ENCODE measurements around the gene CEP72. TPM values are rescaled to one million over a fixed set of nuclear protein-coding genes. Genes with fewer than 3 reads are reported as not detected.

CEP72 gene
- polyA plus RNA-seq, 1 donor (not counting 4 experiments of a cell fraction or from before 2014, with no cell fraction given), result 4.5 TPM

- FAIRE-seq, result no peak
- no peak for DNase-seq (ENCODE audit: low read depth, low spot score)
Measured at GRCh38 chr5:589173-589572, 23.0 kb upstream of the CEP72 start.

GRCh38 chr5:589588-589987 lies 22.6 kb upstream of the CEP72 start:
- Histone ChIP-seq H3K9me1 (ENCODE audit: control insufficient read depth, extremely low read depth, insufficient read depth, low read length) (no peaks in the 10 kb centered on the region), H2AFZ (ENCODE audit: control insufficient read depth, low read length) (no peak overlapping the region), H3K4me1 (ENCODE audit: control insufficient read depth, extremely low read depth, insufficient read depth, low read length) (peaks cover 3% of the 10 kb centered on the region), H3K36me3 (ENCODE audit: control insufficient read depth in 2 of 2, extremely low read depth in 1 of 2, insufficient read depth in 2 of 2, low read length in 2 of 2) (no peaks in the 10 kb centered on the region), H3K9me3 (ENCODE audit: control insufficient read depth, low read depth, low read length) (no peaks in the 10 kb centered on the region), H3K27ac (ENCODE audit: control insufficient read depth, insufficient read depth, low read length) (no peak overlapping the region), H3K27me3 (ENCODE audit: control insufficient read depth, extremely low read depth, insufficient read depth, low read length) (peaks cover 19% of the 10 kb centered on the region), H3K4me3 (ENCODE audit: control insufficient read depth in 2 of 3, extremely low read depth in 1 of 3, insufficient read depth in 2 of 3, low read depth in 1 of 3, low read length in 3 of 3) (no peak overlapping the region), H4K20me1 (ENCODE audit: control insufficient read depth, extremely low read depth, insufficient read depth, low read length) (no peaks in the 10 kb centered on the region), H3K4me2 (ENCODE audit: control insufficient read depth, extremely low read depth, insufficient read depth, low read depth, low read length) (no peak overlapping the region), H3K9ac (ENCODE audit: control insufficient read depth, extremely low read depth, insufficient read depth, low read length) (no peak overlapping the region), H3K79me2 (ENCODE audit: control insufficient read depth, insufficient read depth, low read length) (no peaks in the 10 kb centered on the region)
- FAIRE-seq (no peak), DNase-seq (ENCODE audit: low read depth, low spot score) (no peak)
- TF ChIP-seq EZH2 (IDR thresholded peaks at IDR 0.05; ENCODE audit: low read length), result no peak
- TF ChIP-seq, protein P1, sequence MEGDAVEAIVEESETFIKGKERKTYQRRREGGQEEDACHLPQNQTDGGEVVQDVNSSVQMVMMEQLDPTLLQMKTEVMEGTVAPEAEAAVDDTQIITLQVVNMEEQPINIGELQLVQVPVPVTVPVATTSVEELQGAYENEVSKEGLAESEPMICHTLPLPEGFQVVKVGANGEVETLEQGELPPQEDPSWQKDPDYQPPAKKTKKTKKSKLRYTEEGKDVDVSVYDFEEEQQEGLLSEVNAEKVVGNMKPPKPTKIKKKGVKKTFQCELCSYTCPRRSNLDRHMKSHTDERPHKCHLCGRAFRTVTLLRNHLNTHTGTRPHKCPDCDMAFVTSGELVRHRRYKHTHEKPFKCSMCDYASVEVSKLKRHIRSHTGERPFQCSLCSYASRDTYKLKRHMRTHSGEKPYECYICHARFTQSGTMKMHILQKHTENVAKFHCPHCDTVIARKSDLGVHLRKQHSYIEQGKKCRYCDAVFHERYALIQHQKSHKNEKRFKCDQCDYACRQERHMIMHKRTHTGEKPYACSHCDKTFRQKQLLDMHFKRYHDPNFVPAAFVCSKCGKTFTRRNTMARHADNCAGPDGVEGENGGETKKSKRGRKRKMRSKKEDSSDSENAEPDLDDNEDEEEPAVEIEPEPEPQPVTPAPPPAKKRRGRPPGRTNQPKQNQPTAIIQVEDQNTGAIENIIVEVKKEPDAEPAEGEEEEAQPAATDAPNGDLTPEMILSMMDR (optimal IDR thresholded peaks at IDR 0.05 in 1 of 3, IDR thresholded peaks at IDR 0.05 in 1 of 3, conservative IDR thresholded peaks at IDR 0.05 in 1 of 3; ENCODE audit: extremely low read depth in 1 of 3, insufficient read depth in 2 of 3, low read length in 3 of 3), result no peak
- dilution Hi-C loops (cut with MboI; ENCODE audit: extremely low pct_ligation_motif_present, low sequenced_read_pairs), result no loop called here

More at GRCh38 chr5:589173-589572, 23.0 kb upstream of the CEP72 start:
- Histone ChIP-seq H3K27me3 (ENCODE audit: control insufficient read depth, extremely low read depth, insufficient read depth, low read length) (peaks cover 19% of the 10 kb centered on the region), H3K4me2 (ENCODE audit: control insufficient read depth, extremely low read depth, insufficient read depth, low read depth, low read length) (no peak overlapping the region), H2AFZ (ENCODE audit: control insufficient read depth, low read length) (no peak overlapping the region), H3K9me1 (ENCODE audit: control insufficient read depth, extremely low read depth, insufficient read depth, low read length) (no peaks in the 10 kb centered on the region), H3K79me2 (ENCODE audit: control insufficient read depth, insufficient read depth, low read length) (no peaks in the 10 kb centered on the region), H3K4me3 (ENCODE audit: control insufficient read depth in 2 of 3, extremely low read depth in 1 of 3, insufficient read depth in 2 of 3, low read depth in 1 of 3, low read length in 3 of 3) (no peak overlapping the region), H3K27ac (ENCODE audit: control insufficient read depth, insufficient read depth, low read length) (no peak overlapping the region), H3K9ac (ENCODE audit: control insufficient read depth, extremely low read depth, insufficient read depth, low read length) (no peak overlapping the region), H3K9me3 (ENCODE audit: control insufficient read depth, low read depth, low read length) (no peaks in the 10 kb centered on the region), H3K36me3 (ENCODE audit: control insufficient read depth in 2 of 2, extremely low read depth in 1 of 2, insufficient read depth in 2 of 2, low read length in 2 of 2) (no peaks in the 10 kb centered on the region), H3K4me1 (ENCODE audit: control insufficient read depth, extremely low read depth, insufficient read depth, low read length) (peaks cover 3% of the 10 kb centered on the region), H4K20me1 (ENCODE audit: control insufficient read depth, extremely low read depth, insufficient read depth, low read length) (no peaks in the 10 kb centered on the region)
- dilution Hi-C loops (cut with MboI; ENCODE audit: extremely low pct_ligation_motif_present, low sequenced_read_pairs), result no loop called here
- TF ChIP-seq, protein P1 (optimal IDR thresholded peaks at IDR 0.05 in 1 of 3, IDR thresholded peaks at IDR 0.05 in 1 of 3, conservative IDR thresholded peaks at IDR 0.05 in 1 of 3; ENCODE audit: extremely low read depth in 1 of 3, insufficient read depth in 2 of 3, low read length in 3 of 3), result no peak
- TF ChIP-seq EZH2 (IDR thresholded peaks at IDR 0.05; ENCODE audit: low read length), result no peak

All from keratinocyte (primary cell).